HFFc6 (cell line): ENCODE measurements around the gene SLC41A3. TPM values are rescaled to one million over a fixed set of nuclear protein-coding genes. Genes with fewer than 3 reads are reported as not detected.

Experiments
- DNase-seq: peaks from one replicate; pipeline ENCODE4 v3.0.0-alpha.2; 2018
- H3K27ac Mint-ChIP-seq: 2 replicates; pipeline ENCODE4 v1.8.0; 2020; ENCODE audit warnings: mild to moderate bottlenecking, mixed read lengths
- H3K27me3 Mint-ChIP-seq: 2 replicates; pipeline ENCODE4 v1.8.0; 2021; ENCODE audit warnings: mild to moderate bottlenecking, moderate library complexity, mixed read lengths; ENCODE audit not compliant: insufficient read depth
- H3K36me3 Mint-ChIP-seq: 2 replicates; pipeline ENCODE4 v1.8.0; 2021; ENCODE audit warnings: low read depth, mixed read lengths
- H3K4me1 Mint-ChIP-seq: 2 replicates; pipeline ENCODE4 v1.8.0; 2020; ENCODE audit warnings: low read depth, mixed read lengths
- H3K4me3 Mint-ChIP-seq: 2 replicates; pipeline ENCODE4 v1.8.0; 2020; ENCODE audit warnings: mild to moderate bottlenecking, moderate library complexity, mixed read lengths
- H3K9me3 Mint-ChIP-seq: 2 replicates; pipeline ENCODE4 v1.8.0; 2020; ENCODE audit warnings: mild to moderate bottlenecking, mixed read lengths
- total RNA-seq, 6 experiments: library from RNA; stranded (reverse); fragmentation: NEBNext Ultra II Directional; extraction: Animal tissue kit (Norgen Biotek cat#: 25700); gene quantifications; 2 replicates in 1 of 6; 3 replicates in 5 of 6; pipeline ENCODE4 v1.2.3, GENCODE V29; 2021
- TF ChIP-seq, protein P1 (sequence below): fragments of 200-600 bp; sonication (generic); IDR thresholded peaks from 2 replicates; pipeline ENCODE4 v1.5.0; 2021; ENCODE audit warnings: antibody characterized with exemption, mild to moderate bottlenecking

SLC41A3 gene
- total RNA-seq, 6 experiments from 2014 or later, result 41.6 to 54.8 (median 44.7) TPM

DNA sequence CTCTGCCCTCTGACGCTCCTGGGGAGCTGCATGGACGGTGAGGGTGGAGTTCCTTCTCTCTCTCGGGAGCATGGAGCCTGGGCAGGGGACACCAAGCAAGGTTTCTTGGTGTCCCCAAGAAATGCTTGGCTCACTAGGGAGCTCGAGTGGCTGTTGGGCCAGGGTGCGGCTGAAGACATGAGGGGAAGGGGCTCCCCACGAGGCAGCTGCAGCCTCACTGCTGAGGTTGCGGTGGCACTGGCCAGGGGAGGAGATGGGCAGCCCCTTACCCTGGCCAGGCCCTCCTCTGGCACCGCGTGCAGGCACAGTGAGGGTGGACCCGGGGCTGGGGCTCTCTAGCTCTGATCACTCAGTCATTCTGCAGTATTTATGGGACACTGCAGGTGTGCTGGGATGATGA lies 43.5 kb upstream of the SLC41A3 start:
- H3K4me3 Mint-ChIP-seq, result no peak overlapping the region
- H3K36me3 Mint-ChIP-seq, result no peaks in the 10 kb centered on the region
- H3K9me3 Mint-ChIP-seq, result no peaks in the 10 kb centered on the region
- DNase-seq, result no peak
- 0 out of 2 replicates have a peak, but pooled peaks cover 7% of the 10 kb centered on the region for H3K4me1 Mint-ChIP-seq
- no peak overlapping the region for H3K27ac Mint-ChIP-seq
- TF ChIP-seq, protein P1, sequence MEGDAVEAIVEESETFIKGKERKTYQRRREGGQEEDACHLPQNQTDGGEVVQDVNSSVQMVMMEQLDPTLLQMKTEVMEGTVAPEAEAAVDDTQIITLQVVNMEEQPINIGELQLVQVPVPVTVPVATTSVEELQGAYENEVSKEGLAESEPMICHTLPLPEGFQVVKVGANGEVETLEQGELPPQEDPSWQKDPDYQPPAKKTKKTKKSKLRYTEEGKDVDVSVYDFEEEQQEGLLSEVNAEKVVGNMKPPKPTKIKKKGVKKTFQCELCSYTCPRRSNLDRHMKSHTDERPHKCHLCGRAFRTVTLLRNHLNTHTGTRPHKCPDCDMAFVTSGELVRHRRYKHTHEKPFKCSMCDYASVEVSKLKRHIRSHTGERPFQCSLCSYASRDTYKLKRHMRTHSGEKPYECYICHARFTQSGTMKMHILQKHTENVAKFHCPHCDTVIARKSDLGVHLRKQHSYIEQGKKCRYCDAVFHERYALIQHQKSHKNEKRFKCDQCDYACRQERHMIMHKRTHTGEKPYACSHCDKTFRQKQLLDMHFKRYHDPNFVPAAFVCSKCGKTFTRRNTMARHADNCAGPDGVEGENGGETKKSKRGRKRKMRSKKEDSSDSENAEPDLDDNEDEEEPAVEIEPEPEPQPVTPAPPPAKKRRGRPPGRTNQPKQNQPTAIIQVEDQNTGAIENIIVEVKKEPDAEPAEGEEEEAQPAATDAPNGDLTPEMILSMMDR, result no peak
- H3K27me3 Mint-ChIP-seq, result peaks cover 35% of the 10 kb centered on the region

DNA sequence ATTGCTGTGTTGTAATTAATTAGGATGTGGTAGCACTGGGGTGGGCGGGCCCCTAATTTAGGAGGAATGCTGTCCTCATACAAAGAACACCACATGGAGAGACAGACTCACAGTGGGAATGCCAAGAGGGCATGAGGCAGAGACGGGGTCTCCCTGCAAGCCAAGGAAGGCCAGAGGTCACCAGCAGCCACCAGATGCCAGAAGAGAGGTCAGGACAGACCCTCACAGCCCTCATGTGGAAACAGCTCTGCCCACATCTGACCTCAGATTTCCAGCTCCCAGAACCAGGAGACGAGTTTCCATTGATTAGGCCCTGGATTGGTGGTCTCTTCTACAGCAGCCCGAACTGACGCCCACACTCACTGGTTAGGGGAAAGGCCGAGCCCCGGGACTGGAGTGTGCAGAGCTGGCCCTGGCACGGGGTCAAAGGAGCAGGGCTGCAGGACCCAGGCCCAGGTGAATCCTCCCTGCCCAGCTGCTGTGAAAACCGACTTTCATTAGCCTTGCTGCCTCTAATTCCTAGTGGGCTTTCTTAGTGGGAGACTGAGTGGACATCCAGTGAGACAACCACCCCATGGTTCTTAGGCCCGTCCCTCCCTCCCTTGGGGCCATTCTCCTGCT lies 43.0 kb upstream of the SLC41A3 start:
- H3K9me3 Mint-ChIP-seq, result no peaks in the 10 kb centered on the region
- TF ChIP-seq, protein P1, result no peak
- H3K36me3 Mint-ChIP-seq, result no peaks in the 10 kb centered on the region
- peaks cover 39% of the 10 kb centered on the region for H3K27me3 Mint-ChIP-seq
- no peak for DNase-seq
- H3K27ac Mint-ChIP-seq, result no peak overlapping the region
- 0 out of 2 replicates have a peak, but pooled peaks cover 7% of the 10 kb centered on the region for H3K4me1 Mint-ChIP-seq
- H3K4me3 Mint-ChIP-seq, result no peak overlapping the region

DNA sequence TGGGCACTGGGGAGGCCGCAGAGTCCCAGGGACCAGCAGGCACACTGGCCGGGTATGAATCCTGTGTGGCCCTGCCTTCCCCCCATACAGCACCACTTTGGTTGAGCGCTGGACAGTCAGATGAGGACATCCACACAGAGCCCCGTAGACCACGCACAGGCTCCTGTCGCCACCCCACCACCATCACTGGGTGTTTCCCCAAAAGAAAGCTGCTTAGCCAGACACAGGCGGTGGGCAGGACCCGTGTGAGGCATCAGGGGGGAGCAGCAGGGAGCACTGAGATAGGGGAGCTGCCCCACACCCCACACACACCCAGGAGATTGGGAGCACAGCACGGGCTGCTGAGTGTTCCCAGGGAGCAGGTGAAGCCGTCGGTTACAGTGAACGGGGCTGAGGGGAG lies 42.4 kb upstream of the SLC41A3 start:
- DNase-seq, result no peak
- Mint-ChIP-seq H3K9me3 (no peaks in the 10 kb centered on the region), H3K27ac (no peak overlapping the region), H3K4me3 (no peak overlapping the region), H3K36me3 (no peaks in the 10 kb centered on the region), H3K27me3 (peaks cover 38% of the 10 kb centered on the region), H3K4me1 (0 out of 2 replicates have a peak, but pooled peaks cover 7% of the 10 kb centered on the region)
- TF ChIP-seq, protein P1, result no peak

DNA sequence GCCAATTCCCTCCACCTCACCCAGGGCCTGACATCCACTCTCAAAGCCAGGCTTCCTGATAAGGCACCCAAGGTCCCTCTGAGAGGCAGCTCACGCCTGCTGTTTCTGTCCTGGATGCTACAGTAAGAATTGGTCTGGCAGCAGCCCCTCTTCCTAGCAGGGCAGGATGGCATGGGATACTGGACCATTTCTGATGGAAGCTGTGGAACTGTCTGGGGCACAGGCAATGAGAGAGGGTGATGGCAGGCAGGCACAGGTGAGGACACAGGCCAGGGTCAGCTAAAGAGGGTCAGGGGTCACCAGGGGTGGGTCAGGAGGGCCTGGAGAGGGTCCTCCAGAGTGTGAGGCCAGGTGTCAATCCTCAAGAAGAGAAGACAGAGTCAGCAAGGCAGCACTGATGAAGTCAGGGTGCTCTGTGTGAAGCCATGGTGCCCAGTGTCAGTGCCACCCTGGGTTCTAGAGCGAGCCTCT lies 41.9 kb upstream of the SLC41A3 start:
- TF ChIP-seq, protein P1, result no peak
- no peaks in the 10 kb centered on the region for H3K9me3 Mint-ChIP-seq
- no peak overlapping the region for H3K27ac Mint-ChIP-seq
- no peak overlapping the region for H3K4me3 Mint-ChIP-seq
- H3K27me3 Mint-ChIP-seq, result peaks cover 42% of the 10 kb centered on the region
- H3K4me1 Mint-ChIP-seq, result 0 out of 2 replicates have a peak, but pooled peaks cover 7% of the 10 kb centered on the region
- no peak for DNase-seq
- H3K36me3 Mint-ChIP-seq, result no peaks in the 10 kb centered on the region

DNA sequence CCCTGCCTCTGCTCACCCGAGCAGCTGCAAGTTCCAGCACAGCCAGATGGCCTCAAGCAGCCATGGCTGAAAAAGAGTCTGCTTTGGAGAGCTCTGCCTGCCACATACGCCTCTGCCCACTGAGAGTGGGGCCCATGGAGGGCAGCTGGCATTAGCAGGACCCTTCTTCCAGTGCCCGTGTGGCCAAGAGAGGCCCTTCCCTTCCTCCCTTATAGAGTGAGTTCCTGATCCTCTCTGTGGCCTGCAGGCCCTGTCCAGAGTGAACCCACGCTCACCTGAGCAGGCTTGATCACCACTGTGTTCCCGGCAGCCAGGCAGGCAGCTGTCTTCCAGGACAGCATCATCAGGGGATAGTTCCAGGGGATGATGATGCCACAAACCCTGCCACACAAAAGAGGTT lies 41.4 kb upstream of the SLC41A3 start:
- H3K4me3 Mint-ChIP-seq, result no peak overlapping the region
- H3K36me3 Mint-ChIP-seq, result no peaks in the 10 kb centered on the region
- H3K9me3 Mint-ChIP-seq, result no peaks in the 10 kb centered on the region
- 0 out of 2 replicates have a peak, but pooled peaks cover 7% of the 10 kb centered on the region for H3K4me1 Mint-ChIP-seq
- H3K27me3 Mint-ChIP-seq, result peaks cover 45% of the 10 kb centered on the region
- H3K27ac Mint-ChIP-seq, result no peak overlapping the region
- TF ChIP-seq, protein P1, result no peak
- DNase-seq, result no peak
